ENCODE results near the gene PLXNA1.

DNA sequence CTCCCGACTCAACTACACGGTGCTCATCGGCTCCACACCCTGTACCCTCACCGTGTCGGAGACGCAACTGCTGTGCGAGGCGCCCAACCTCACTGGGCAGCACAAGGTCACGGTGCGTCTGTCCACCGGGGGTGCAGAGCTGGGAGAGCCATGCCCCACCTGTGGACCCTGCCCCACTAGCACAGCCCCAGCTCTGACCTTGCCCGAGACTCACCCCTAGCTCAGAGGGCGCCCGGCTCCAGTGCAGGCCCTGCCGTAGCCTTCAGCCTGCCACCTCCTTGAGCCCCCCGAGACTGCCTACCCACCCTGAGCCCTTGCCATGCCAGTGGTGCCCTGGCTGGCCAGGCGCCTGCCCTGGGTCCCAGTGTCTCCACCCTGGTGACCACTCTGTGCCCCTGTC lies 34.9 kb downstream of the PLXNA1 start:
- TF ChIP-seq, protein P1, sequence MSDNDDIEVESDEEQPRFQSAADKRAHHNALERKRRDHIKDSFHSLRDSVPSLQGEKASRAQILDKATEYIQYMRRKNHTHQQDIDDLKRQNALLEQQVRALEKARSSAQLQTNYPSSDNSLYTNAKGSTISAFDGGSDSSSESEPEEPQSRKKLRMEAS (IDR thresholded peaks at IDR 0.05) = no peak
- TF ChIP-seq RAD21 (IDR thresholded peaks at IDR 0.05; ENCODE audit: low read depth) = no peak
- TF ChIP-seq TAF1 (IDR thresholded peaks at IDR 0.05; ENCODE audit: low read depth) = no peak
- no peak for TF ChIP-seq EP300 (IDR thresholded peaks at IDR 0.05; ENCODE audit: borderline replicate concordance)
- no peak for TF ChIP-seq YY1 (IDR thresholded peaks at IDR 0.05; ENCODE audit: low read depth)
- TF ChIP-seq EGR1 (IDR thresholded peaks at IDR 0.05) = no peak

Measured in Ishikawa (cell line).